ENCODE data around the gene CTSE. TPM values are rescaled to one million over a fixed set of nuclear protein-coding genes. Genes with fewer than 3 reads are reported as not detected.
"Not testable (repeated sequence)": the region's sequence is repeated elsewhere in the genome, so short reads cannot be mapped to it uniquely, and the experiment has no call there.

CTSE gene
- total RNA-seq: not detected

DNA sequence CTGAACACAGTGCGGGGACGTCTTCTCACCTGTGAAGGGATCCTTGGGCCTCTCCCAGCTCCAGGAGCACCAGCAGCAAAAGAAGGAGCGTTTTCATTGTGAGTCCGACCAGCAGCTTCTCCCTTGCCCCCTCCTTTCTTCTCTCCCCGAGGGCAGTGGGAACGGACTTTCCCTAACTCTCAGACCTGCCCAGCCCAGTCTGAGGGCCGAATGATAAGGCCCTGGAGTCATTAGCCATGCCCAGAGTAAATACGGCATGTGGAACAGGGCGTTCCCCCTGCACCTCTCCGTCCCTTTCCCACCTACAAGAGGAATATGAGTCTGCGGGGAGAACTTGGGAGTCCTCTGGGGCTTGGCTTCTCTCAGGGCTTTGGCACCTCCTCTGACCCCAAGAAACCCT lies at the start of gene CTSE:
Gene CTSE, minus strand, starts transcription at position 201 of the 400 bp plus-strand sequence. Its CDS starts 104 bp downstream, at position 97.
- H3K27ac Mint-ChIP-seq: no peak within 1 kb of the TSS
- no peaks in the 10 kb centered on the region for H3K36me3 Mint-ChIP-seq (ENCODE audit: low read depth)
- H3K4me1 Mint-ChIP-seq (ENCODE audit: low read depth): peaks cover 6% of the 10 kb centered on the region
- H3K27me3 Mint-ChIP-seq (ENCODE audit: low read depth): peaks cover under 1% of the 10 kb centered on the region
- H3K9me3 Mint-ChIP-seq: no peaks in the 10 kb centered on the region
- no peak within 1 kb of the TSS for H3K4me3 Mint-ChIP-seq
- CTCF ChIA-PET: no interaction called here
- DNase-seq: no peak
- intact Hi-C loops (cut with micrococcal nuclease): no loop called here

DNA sequence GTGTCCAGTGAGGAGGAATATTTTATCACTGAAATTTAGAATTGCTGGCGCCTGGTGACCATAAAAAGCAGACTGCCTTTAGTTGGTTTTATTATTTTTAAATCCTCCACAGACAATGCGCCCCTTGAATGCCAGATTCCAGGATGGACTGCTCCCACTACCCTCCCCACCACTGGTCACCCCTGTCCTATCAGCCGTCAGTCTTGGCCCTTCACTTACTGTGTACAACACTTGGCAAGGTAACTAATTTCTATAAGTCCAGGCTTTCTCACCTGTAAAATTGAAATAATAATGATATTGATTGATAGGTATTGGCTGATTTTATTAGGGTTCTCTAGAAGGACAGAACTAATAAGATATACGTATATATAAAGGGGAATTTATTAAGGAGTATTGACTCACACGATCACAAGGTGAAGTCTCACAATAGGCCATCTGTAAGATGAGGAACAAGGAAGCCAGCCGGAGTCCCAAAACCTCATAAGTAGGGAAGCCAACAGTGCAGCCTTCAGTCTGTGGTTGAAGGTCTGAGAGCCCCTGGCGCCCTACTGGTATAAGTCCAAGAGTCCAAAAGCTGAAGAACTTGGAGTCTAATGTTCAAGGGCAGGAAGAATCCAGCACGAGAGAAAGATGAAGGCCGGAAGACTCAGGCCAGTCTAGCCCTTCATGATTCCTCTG lies 47.1 kb upstream of the CTSE start:
- DNase-seq: no peak
- intact Hi-C loops (cut with micrococcal nuclease): no loop called here
- no peak overlapping the region for H3K4me3 Mint-ChIP-seq
- CTCF ChIA-PET: interaction anchor here (1.3 kb wide), 1 partner anchor 36 kb away, joined by 4 read pairs; no protein-coding TSS in a partner anchor
- H3K27me3 Mint-ChIP-seq (ENCODE audit: low read depth): peaks cover 7% of the 10 kb centered on the region
- H3K4me1 Mint-ChIP-seq (ENCODE audit: low read depth): peaks cover 16% of the 10 kb centered on the region
- H3K27ac Mint-ChIP-seq: no peak overlapping the region
- no peaks in the 10 kb centered on the region for H3K36me3 Mint-ChIP-seq (ENCODE audit: low read depth)
- H3K9me3 Mint-ChIP-seq: no peaks in the 10 kb centered on the region

DNA sequence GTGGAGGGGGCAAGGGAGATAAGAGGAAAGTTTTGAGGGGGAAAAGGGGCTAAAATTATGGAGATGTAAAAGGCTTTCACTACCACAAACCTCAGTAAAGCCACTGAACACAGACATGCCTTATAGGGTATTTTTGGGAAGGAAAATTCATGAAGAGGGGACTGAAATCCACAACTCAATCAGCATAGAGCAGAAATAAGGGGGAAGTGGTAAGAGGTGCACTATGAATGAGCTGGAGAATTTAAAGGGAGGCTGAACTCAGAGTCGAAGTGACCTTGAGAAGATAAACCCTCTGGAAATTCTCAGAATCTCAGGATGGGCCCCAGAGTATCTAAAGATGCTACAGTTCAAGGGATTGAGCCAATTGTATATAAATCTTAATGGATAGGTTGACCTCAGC lies 44.6 kb upstream of the CTSE start:
- Mint-ChIP-seq H3K27ac (no peak overlapping the region), H3K4me3 (no peak overlapping the region), H3K27me3 (ENCODE audit: low read depth) (peaks cover 7% of the 10 kb centered on the region), H3K9me3 (no peaks in the 10 kb centered on the region), H3K4me1 (ENCODE audit: low read depth) (peaks cover 16% of the 10 kb centered on the region), H3K36me3 (ENCODE audit: low read depth) (no peaks in the 10 kb centered on the region)
- no peak for DNase-seq
- CTCF ChIA-PET: interaction anchor here (1.5 kb wide), 1 partner anchor 37 kb away, joined by 3 read pairs; no protein-coding TSS in a partner anchor
- intact Hi-C loops (cut with micrococcal nuclease): loop anchor here (5.0 kb wide), 1 partner anchor 39 kb away; no protein-coding TSS in a partner anchor

DNA sequence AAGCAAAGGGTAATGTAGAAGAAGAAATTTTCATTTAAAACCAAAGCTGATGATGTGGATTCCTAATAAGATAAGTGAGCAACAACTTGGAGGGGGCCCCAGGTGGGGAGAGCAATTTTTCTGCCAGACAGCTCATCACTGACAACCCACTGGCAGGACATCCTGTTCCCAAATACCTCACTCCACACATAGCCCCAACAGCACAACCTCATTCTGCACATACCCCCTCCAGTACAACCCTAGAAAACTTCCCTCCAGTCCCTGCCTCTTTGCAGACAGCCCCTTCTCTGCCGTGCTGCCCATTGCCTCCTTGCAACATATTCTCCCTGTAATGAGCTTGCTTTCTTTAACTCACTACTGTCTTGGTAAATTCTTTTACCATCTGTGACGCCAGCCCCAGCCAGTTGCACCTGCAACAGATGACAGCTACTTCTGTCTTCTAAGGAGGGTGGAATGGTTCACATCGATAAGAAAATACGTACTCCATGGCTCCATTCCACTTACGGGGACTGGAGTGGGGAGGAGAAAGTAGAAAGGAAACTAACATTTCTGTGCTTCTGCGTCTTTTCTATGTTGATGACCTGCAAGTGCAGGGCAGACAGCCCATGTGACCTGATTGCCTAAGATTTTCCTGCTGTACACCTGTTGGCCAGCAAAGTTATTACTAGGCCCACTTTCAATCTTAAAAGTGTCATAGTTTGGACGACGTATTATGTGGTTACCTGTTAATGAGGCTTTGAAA lies 44.0 kb upstream of the CTSE start:
- intact Hi-C loops (cut with micrococcal nuclease): loop anchor here (2.0 to 5.0 kb wide), 2 partner anchors 17 to 40 kb away; no protein-coding TSS in a partner anchor
- H3K9me3 Mint-ChIP-seq: peaks cover 1% of the 10 kb centered on the region
- H3K4me3 Mint-ChIP-seq: no peak overlapping the region
- H3K4me1 Mint-ChIP-seq (ENCODE audit: low read depth): peaks cover 16% of the 10 kb centered on the region
- CTCF ChIA-PET: interaction anchor here (0.6 to 2.1 kb wide), 3 partner anchors 12 to 38 kb away, joined by 3 to 6 read pairs (median 5); no protein-coding TSS in a partner anchor
- H3K27me3 Mint-ChIP-seq (ENCODE audit: low read depth): peaks cover 7% of the 10 kb centered on the region
- DNase-seq: no peak
- no peak overlapping the region for H3K27ac Mint-ChIP-seq
- H3K36me3 Mint-ChIP-seq (ENCODE audit: low read depth): no peaks in the 10 kb centered on the region

DNA sequence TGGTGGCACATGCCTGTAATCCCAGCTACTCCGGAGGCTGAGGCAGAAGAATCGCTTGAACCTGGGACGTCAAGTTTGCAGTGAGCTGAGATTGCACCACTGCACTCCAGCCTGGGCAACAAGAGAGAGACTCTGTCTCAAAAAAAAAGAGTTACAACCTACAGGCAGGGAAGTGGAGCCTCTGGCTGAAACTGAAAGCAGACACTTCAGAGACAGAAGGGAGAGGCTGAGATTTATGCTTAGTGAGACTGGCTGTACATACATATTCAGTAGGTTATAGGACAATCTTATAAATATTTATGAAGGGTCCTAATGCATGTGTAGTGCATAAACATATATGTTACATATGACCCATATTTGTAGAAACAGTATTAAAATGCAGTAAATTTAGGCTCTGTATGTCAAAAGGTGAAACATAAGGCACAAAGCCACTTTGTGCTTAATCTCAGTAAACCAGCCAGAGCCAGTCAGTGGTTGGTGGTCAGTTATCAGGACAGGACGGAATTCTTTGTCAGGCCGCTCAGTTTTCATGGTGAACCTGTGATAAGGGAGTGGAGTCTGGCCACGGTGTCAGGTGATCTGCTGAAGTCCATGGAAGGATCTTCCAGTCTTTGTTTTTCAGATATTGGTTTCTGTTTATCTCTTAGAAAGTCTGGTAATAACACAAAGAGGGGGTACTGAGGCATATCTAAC lies 42.9 kb upstream of the CTSE start:
- Mint-ChIP-seq H3K9me3 (peaks cover 1% of the 10 kb centered on the region), H3K36me3 (ENCODE audit: low read depth) (no peaks in the 10 kb centered on the region), H3K4me1 (ENCODE audit: low read depth) (peaks cover 16% of the 10 kb centered on the region), H3K27ac (no peak overlapping the region), H3K4me3 (no peak overlapping the region), H3K27me3 (ENCODE audit: low read depth) (peaks cover 7% of the 10 kb centered on the region)
- CTCF ChIA-PET: interaction anchor here (2.1 kb wide), 1 partner anchor 39 kb away, joined by 6 read pairs; no protein-coding TSS in a partner anchor
- intact Hi-C loops (cut with micrococcal nuclease): loop anchor here (2.0 to 5.0 kb wide), 2 partner anchors 16 to 41 kb away; no protein-coding TSS in a partner anchor
- peak; percentile 28 for DNase-seq

DNA sequence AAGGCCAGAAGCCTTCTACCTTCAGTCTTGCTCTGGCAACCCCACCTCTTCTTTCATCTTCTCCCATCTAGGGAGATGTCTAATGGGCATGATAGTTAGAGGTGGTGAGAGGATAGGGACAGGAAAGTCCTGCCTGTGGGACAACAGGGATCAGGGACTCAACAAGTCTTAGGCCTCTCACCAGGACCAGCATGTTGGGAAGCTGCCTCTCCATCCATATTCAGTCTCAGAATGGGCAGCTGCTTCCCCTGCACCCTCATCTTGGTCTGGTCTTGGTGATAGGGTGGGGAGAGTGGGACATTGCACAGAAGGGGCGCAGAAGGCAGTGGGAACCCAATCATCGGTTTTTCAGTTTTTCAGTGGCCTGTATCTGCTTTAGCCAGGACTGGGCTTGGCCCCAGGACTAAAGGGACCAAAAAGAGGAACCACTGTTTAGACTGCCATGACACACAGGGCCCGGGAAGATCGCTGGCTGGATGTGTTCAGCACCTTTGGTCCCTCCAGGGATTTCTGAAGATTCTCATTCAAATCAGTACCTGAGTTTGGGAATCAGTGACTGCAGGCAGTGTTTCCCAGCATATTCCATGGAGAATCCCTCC lies 42.0 kb upstream of the CTSE start:
- H3K4me3 Mint-ChIP-seq: no peak overlapping the region
- no peak overlapping the region for H3K27ac Mint-ChIP-seq
- H3K27me3 Mint-ChIP-seq (ENCODE audit: low read depth): peaks cover 7% of the 10 kb centered on the region
- DNase-seq: no peak
- intact Hi-C loops (cut with micrococcal nuclease): loop anchor here (2.0 to 5.0 kb wide), 2 partner anchors 15 to 42 kb away; no protein-coding TSS in a partner anchor
- peaks cover 16% of the 10 kb centered on the region for H3K4me1 Mint-ChIP-seq (ENCODE audit: low read depth)
- peaks cover 1% of the 10 kb centered on the region for H3K9me3 Mint-ChIP-seq
- no peaks in the 10 kb centered on the region for H3K36me3 Mint-ChIP-seq (ENCODE audit: low read depth)
- CTCF ChIA-PET: interaction anchor here (2.1 kb wide), 1 partner anchor 40 kb away, joined by 6 read pairs; no protein-coding TSS in a partner anchor

DNA sequence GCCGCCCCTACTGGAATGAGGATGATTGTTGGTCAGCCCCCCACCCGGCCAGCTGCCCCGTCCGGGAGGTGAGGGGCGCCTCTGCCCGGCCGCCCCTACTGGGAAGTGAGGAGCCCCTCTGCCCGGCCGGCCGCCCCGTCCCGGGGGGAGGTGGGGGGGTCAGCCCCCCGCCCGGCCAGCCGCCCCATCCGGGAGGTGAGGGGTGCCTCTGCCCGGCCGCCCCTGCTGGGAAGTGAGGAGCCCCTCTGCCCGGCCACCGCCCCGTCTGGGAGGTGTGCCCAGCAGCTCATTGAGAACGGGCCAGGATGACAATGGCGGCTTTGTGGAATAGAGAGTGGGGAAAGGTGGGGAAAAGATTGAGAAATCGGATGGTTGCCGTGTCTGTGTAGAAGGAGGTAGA lies 40.8 kb upstream of the CTSE start:
- H3K27ac Mint-ChIP-seq; H3K9me3 Mint-ChIP-seq; CTCF ChIA-PET; DNase-seq; H3K4me3 Mint-ChIP-seq; H3K36me3 Mint-ChIP-seq (ENCODE audit: low read depth); intact Hi-C loops (cut with micrococcal nuclease); H3K27me3 Mint-ChIP-seq (ENCODE audit: low read depth): not testable (repeated sequence)
- H3K4me1 Mint-ChIP-seq (ENCODE audit: low read depth): peaks cover 16% of the 10 kb centered on the region

DNA sequence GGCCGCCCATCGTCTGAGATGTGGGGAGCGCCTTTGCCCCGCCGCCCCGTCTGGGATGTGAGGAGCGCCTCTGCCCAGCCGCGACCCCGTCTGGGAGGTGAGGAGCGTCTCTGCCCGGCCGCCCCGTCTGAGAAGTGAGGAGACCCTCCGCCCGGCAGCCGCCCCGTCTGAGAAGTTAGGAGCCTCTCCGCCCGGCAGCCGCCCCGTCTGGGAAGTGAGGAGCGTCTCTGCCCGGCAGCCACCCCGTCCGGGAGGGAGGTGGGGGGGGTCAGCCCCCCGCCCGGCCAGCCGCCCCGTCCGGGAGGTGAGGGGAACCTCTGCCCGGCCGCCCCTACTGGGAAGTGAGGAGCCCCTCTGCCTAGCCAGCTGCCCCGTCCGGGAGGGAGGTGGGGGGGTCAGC lies 40.3 kb upstream of the CTSE start:
- peaks cover 16% of the 10 kb centered on the region for H3K4me1 Mint-ChIP-seq (ENCODE audit: low read depth)
- CTCF ChIA-PET; DNase-seq; H3K4me3 Mint-ChIP-seq; intact Hi-C loops (cut with micrococcal nuclease); H3K36me3 Mint-ChIP-seq (ENCODE audit: low read depth); H3K27ac Mint-ChIP-seq; H3K9me3 Mint-ChIP-seq; H3K27me3 Mint-ChIP-seq (ENCODE audit: low read depth): not testable (repeated sequence)

DNA sequence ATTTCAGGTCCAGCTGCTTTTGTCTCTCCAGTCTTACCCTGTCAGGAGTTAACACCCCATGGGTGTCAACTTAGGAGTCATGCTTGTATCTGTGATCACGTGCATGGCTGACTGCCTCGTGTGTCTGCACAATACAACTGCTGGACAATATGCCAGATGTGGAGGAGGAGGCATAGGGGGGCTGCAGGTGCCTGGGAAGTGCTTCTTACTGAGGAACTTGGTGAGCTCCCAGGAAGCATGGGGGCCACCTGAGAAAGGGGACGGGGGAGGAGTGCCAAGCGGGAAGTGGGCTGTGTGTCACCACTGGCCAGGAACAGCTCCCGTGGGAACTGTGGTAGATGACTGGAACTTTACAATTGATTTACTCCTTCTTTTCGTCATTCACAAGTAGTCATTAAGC lies 38.8 kb upstream of the CTSE start:
- no peak overlapping the region for H3K27ac Mint-ChIP-seq
- peaks cover under 1% of the 10 kb centered on the region for H3K27me3 Mint-ChIP-seq (ENCODE audit: low read depth)
- H3K4me1 Mint-ChIP-seq (ENCODE audit: low read depth): peaks cover 10% of the 10 kb centered on the region
- no peak for DNase-seq
- peaks cover 1% of the 10 kb centered on the region for H3K9me3 Mint-ChIP-seq
- no peaks in the 10 kb centered on the region for H3K36me3 Mint-ChIP-seq (ENCODE audit: low read depth)
- no peak overlapping the region for H3K4me3 Mint-ChIP-seq
- CTCF ChIA-PET: interaction anchor here (0.6 to 1.2 kb wide), 2 partner anchors 85 to 1511 kb away, joined by 3 to 4 read pairs; no protein-coding TSS in a partner anchor
- intact Hi-C loops (cut with micrococcal nuclease): no loop called here

DNA sequence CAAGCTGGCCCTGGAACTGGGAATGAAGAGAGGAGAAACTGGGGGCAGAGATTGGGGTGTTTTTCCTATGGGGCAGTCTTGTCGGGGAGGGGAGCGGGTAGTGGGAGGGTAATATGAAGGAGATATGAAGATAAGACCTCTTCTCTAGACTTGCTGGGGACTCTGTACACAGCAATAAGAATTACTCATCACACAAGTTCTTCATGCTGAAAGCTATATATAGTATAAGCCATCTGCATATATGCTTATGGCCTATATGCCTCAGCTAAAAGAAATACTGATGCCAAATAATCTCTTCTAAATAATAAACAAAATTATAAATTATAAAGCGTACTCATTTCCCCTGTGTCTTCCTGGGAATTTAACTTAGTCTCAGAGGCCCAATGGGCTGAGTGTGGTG lies 37.1 kb upstream of the CTSE start:
- Mint-ChIP-seq H3K27me3 (ENCODE audit: low read depth) (no peaks in the 10 kb centered on the region), H3K4me3 (no peak overlapping the region), H3K27ac (no peak overlapping the region), H3K9me3 (peaks cover 1% of the 10 kb centered on the region), H3K36me3 (ENCODE audit: low read depth) (no peaks in the 10 kb centered on the region), H3K4me1 (ENCODE audit: low read depth) (no peaks in the 10 kb centered on the region)
- CTCF ChIA-PET: interaction anchor here (1.0 to 1.4 kb wide), 2 partner anchors 29 to 31 kb away, joined by 3 read pairs; no protein-coding TSS in a partner anchor
- no peak for DNase-seq
- intact Hi-C loops (cut with micrococcal nuclease): no loop called here

DNA sequence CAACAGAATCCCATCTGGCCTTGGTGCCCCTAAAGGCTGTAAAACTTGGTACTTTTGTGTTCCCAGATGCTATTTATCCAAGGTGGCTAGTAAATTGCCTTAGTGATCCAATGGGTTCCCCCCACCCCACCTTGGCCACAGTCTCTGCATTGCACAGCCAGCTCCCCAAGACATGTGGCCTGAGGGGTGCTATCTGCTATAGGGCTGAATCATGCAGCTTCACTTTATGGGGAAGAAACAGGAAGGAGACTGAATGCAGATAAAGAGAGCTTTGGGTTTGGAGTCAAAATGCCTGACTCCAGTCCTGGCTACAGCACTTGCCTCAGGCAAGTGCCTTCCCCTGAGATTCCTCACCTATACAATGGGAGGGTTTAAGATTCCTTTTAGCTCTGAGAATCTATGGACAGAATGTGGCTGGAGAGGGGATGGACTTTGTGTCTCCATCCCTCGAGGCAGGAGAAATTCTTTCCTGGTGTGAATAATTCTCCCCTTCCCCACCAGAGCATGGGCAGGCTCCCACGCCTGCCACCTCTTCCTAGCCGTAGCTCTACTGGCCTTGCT lies 35.7 kb upstream of the CTSE start:
- Mint-ChIP-seq H3K27me3 (ENCODE audit: low read depth) (no peaks in the 10 kb centered on the region), H3K27ac (no peak overlapping the region), H3K4me1 (ENCODE audit: low read depth) (no peaks in the 10 kb centered on the region), H3K9me3 (peaks cover 1% of the 10 kb centered on the region), H3K36me3 (ENCODE audit: low read depth) (no peaks in the 10 kb centered on the region), H3K4me3 (no peak overlapping the region)
- CTCF ChIA-PET: interaction anchor here (1.3 kb wide), 1 partner anchor 29 kb away, joined by 3 read pairs; no protein-coding TSS in a partner anchor
- intact Hi-C loops (cut with micrococcal nuclease): no loop called here
- DNase-seq: no peak

Data from activated naive CD4-positive, alpha-beta T cell treated with anti-CD3 and anti-CD28 coated beads for 36 hours (primary cell).